Tibial nerve (tissue), 4 donors: ENCODE measurements around the gene TMEM61. TPM values are rescaled to one million over a fixed set of nuclear protein-coding genes. Genes with fewer than 3 reads are reported as not detected.

Experiments
- DNase-seq, 2 donors: peaks; one replicate each; pipeline ENCODE4 v3.0.0-alpha.2; 2019; ENCODE audit warnings: low spot score in 2 of 2
- H3K27ac ChIP-seq, 4 donors: fragments of 200-600 bp; sonication (generic) in 3 of 4; one replicate each; pipeline ENCODE4 v1.5.1; 2017 to 2019; ENCODE audit warnings: mild to moderate bottlenecking in 1 of 4
- H3K27me3 ChIP-seq, 2 donors: fragments of 200-600 bp; sonication (generic) in 1 of 2; one replicate each; pipeline versions ENCODE4 v1.5.1 to v1.6.0; 2017 to 2019
- H3K36me3 ChIP-seq, 3 donors: fragments of 200-600 bp; sonication (generic); one replicate each; pipeline ENCODE4 v1.5.1; 2018 to 2019
- H3K4me1 ChIP-seq, 4 donors: fragments of 200-600 bp; sonication (generic) in 3 of 4; one replicate each; pipeline ENCODE4 v1.5.1; 2017 to 2019
- H3K4me3 ChIP-seq, 4 donors: fragments of 200-600 bp; sonication (generic) in 3 of 4; one replicate each; pipeline ENCODE4 v1.5.1; 2017 to 2019; ENCODE audit warnings: mild to moderate bottlenecking in 1 of 4, moderate library complexity in 1 of 4
- H3K9me3 ChIP-seq, 4 donors: fragments of 200-600 bp; sonication (generic) in 3 of 4; one replicate each; pipeline ENCODE4 v1.5.1; 2017 to 2019
- CTCF ChIP-seq, 5 experiments: fragments of 200-600 bp in 3 of 5; fragments of 450-650 bp in 2 of 5; sonication (generic) in 3 of 5; IDR thresholded peaks; one replicate each; pipeline ENCODE4 v1.5.1; 2016 to 2019; ENCODE audit warnings: antibody characterized with exemption in 5 of 5, mild to moderate bottlenecking in 3 of 5, moderate library complexity in 2 of 5
- EP300 ChIP-seq, 2 donors: sonication (generic); formaldehyde crosslinking; IDR thresholded peaks; one replicate each; pipeline ENCODE4 v1.6.1; 2017; ENCODE audit warnings: antibody characterized with exemption in 2 of 2, mild to moderate bottlenecking in 1 of 2
- POLR2A ChIP-seq, 2 donors: fragments of 450-650 bp; IDR thresholded peaks; one replicate each; pipeline ENCODE4 v1.6.1; 2017; ENCODE audit warnings: antibody characterized with exemption in 2 of 2, mild to moderate bottlenecking in 2 of 2, moderate library complexity in 2 of 2
- WGBS, 2 donors: methylation state at CpG; one replicate each; pipeline ENCODE4 v1.1.5; 2018; 5-methylcytosine and 5-hydroxymethylcytosine counted together
- total RNA-seq, 4 donors: library from RNA; depleted of rRNA; stranded (reverse); fragments of >200 nt; gene quantifications; one replicate each; pipeline ENCODE4 v1.1.0, GENCODE V29; 2016

The TMEM61 gene
- total RNA-seq, 4 donors from 2014 or later, result 0.84 TPM; not detected in 3

- Histone ChIP-seq H3K4me1 (peaks cover 0 to 23% (median 7%) of the 10 kb centered on the region in 4 donors), H3K9me3 (no peaks in the 10 kb centered on the region), H3K27ac (no peak overlapping the region), H3K4me3 (no peak overlapping the region), H3K36me3 (no peaks in the 10 kb centered on the region), H3K27me3 (no peaks in the 10 kb centered on the region)
- WGBS, 2 donors, result 90 to 95% methylated on average over 4 of the region's 4 CpGs
- no peak for TF ChIP-seq POLR2A (IDR thresholded peaks at IDR 0.05)
- no peak for TF ChIP-seq EP300 (IDR thresholded peaks at IDR 0.05)
- no peak for TF ChIP-seq CTCF (IDR thresholded peaks at IDR 0.05)
- no peak for DNase-seq
Measured at GRCh38 chr1:54949053-54949452, 31.4 kb upstream of the TMEM61 start.

- 45 to 51% methylated on average over 6 of the region's 6 CpGs for WGBS, 2 donors
- Histone ChIP-seq H3K36me3 (no peaks in the 10 kb centered on the region), H3K4me1 (peaks cover 0 to 23% (median 7%) of the 10 kb centered on the region in 4 donors), H3K4me3 (peak overlapping the region in 1 of 4 donors; percentile 37), H3K27me3 (no peaks in the 10 kb centered on the region), H3K27ac (peak overlapping the region in 3 of 4 donors; percentile 24 to 84 (median 82)), H3K9me3 (no peaks in the 10 kb centered on the region)
- DNase-seq, result peak in 1 of 2 donors; percentile 33
- TF ChIP-seq EP300 (IDR thresholded peaks at IDR 0.05) (no peak), POLR2A (IDR thresholded peaks at IDR 0.05) (no peak), CTCF (IDR thresholded peaks at IDR 0.05) (no peak)
Measured at GRCh38 chr1:54950006-54950368, 30.4 kb upstream of the TMEM61 start.

- peak; percentile 74 to 91 for DNase-seq
- Histone ChIP-seq H3K9me3 (no peaks in the 10 kb centered on the region), H3K4me1 (peaks cover 0 to 17% (median 7%) of the 10 kb centered on the region in 4 donors), H3K36me3 (no peaks in the 10 kb centered on the region), H3K4me3 (peak overlapping the region in 1 of 4 donors; percentile 37), H3K27me3 (no peaks in the 10 kb centered on the region), H3K27ac (peak overlapping the region; percentile 19 to 84 (median 53))
- TF ChIP-seq CTCF (IDR thresholded peaks at IDR 0.05) (peak; percentile 63 to 88 (median 68)), EP300 (IDR thresholded peaks at IDR 0.05) (peak in 1 of 2 donors; percentile 50), POLR2A (IDR thresholded peaks at IDR 0.05) (no peak)
- 18 to 22% methylated on average over 21 to 27 of the region's 27 CpGs for WGBS, 2 donors
Measured at GRCh38 chr1:54950369-54951163, 29.9 kb upstream of the TMEM61 start.

GRCh38 chr1:54951810-54952226, 28.6 kb upstream of the TMEM61 start:
- Histone ChIP-seq H3K4me1 (peaks cover 0 to 17% (median 7%) of the 10 kb centered on the region in 4 donors), H3K9me3 (no peaks in the 10 kb centered on the region), H3K36me3 (no peaks in the 10 kb centered on the region), H3K27me3 (no peaks in the 10 kb centered on the region), H3K27ac (no peak overlapping the region), H3K4me3 (no peak overlapping the region)
- DNase-seq, result no peak
- no peak for TF ChIP-seq CTCF (IDR thresholded peaks at IDR 0.05)
- TF ChIP-seq EP300 (IDR thresholded peaks at IDR 0.05), result no peak
- TF ChIP-seq POLR2A (IDR thresholded peaks at IDR 0.05), result no peak
- WGBS, 2 donors, result 90 to 91% methylated on average over 4 of the region's 4 CpGs

- H3K4me3 ChIP-seq, result no peak overlapping the region
- no peak for TF ChIP-seq CTCF (IDR thresholded peaks at IDR 0.05)
- TF ChIP-seq POLR2A (IDR thresholded peaks at IDR 0.05), result no peak
- no peak for TF ChIP-seq EP300 (IDR thresholded peaks at IDR 0.05)
- H3K9me3 ChIP-seq, result peaks cover 0 to 8% (median 0%) of the 10 kb centered on the region in 4 donors
- no peak overlapping the region for H3K27ac ChIP-seq
- H3K36me3 ChIP-seq, result no peaks in the 10 kb centered on the region
- H3K27me3 ChIP-seq, result no peaks in the 10 kb centered on the region
- peaks cover 0 to 17% (median 7%) of the 10 kb centered on the region in 4 donors for H3K4me1 ChIP-seq
- WGBS, 2 donors, result 88 to 92% methylated on average over 4 of the region's 4 CpGs
- no peak for DNase-seq
Measured at GRCh38 chr1:54952950-54953718, 27.3 kb upstream of the TMEM61 start.
